ENCODE data around the gene SPOCK3. TPM values are rescaled to one million over a fixed set of nuclear protein-coding genes. Genes with fewer than 3 reads are reported as not detected.

The SPOCK3 gene
- total and polyA plus RNA-seq, 2 donors (not counting 3 experiments of a cell fraction or from before 2014, with no cell fraction given) = 0.10 TPM; not detected in 1

- Histone ChIP-seq H3K4me1 (ENCODE audit: control insufficient read depth, extremely low read depth, insufficient read depth, low read length) (no peaks in the 10 kb centered on the region), H3K9ac (replicated peaks; ENCODE audit: extremely low read depth, insufficient read depth, low read length) (no peak overlapping the region), H3K4me2 (ENCODE audit: insufficient read depth, low read length) (no peak overlapping the region), H3K9me3 (replicated peaks; ENCODE audit: control insufficient read depth, insufficient read depth, low read length) (no peaks in the 10 kb centered on the region), H3K36me3 (ENCODE audit: control insufficient read depth in 2 of 2, extremely low read depth in 1 of 2, insufficient read depth in 2 of 2, low read length in 2 of 2) (no peaks in the 10 kb centered on the region), H3K27me3 (ENCODE audit: control insufficient read depth in 2 of 2, insufficient read depth in 2 of 2, low read length in 2 of 2) (no peaks in the 10 kb centered on the region), H3K79me2 (ENCODE audit: control insufficient read depth, insufficient read depth, low read length) (no peaks in the 10 kb centered on the region), H3K4me3 (replicated peaks in 1 of 3; ENCODE audit: insufficient read depth in 1 of 3, low read depth in 1 of 3, low read length in 3 of 3) (no peak overlapping the region), H4K20me1 (replicated peaks; ENCODE audit: control insufficient read depth, extremely low read depth, insufficient read depth, low read length) (no peaks in the 10 kb centered on the region), H2AFZ (ENCODE audit: low read depth, low read length) (peak overlapping the region; percentile 51), H3K27ac (ENCODE audit: insufficient read depth, low read depth, low read length) (no peak overlapping the region), H3K9me1 (replicated peaks; ENCODE audit: control insufficient read depth, extremely low read depth, insufficient read depth, low read length) (no peaks in the 10 kb centered on the region)
- DNase-seq (ENCODE audit: low read depth, low spot score) (no peak), FAIRE-seq (no peak)
- intact Hi-C loops (cut with micrococcal nuclease) = loop anchor here (5.0 kb wide), 1 partner anchor 856 kb away; no protein-coding TSS in a partner anchor
- no TSS peak for BruUV-seq (replicated peaks)
- POLR2A ChIA-PET = no interaction called here
- no peak for TF ChIP-seq GATA2 (IDR thresholded peaks at IDR 0.05; ENCODE audit: insufficient read depth, insufficient read length, low read depth, low read length)
- no peak for TF ChIP-seq MAX (IDR thresholded peaks at IDR 0.05; ENCODE audit: insufficient read depth, insufficient read length)
- TF ChIP-seq EZH2 (IDR thresholded peaks at IDR 0.05; ENCODE audit: borderline replicate concordance, low read depth, low read length, severe bottlenecking) = no peak
- no peak for TF ChIP-seq MYC (IDR thresholded peaks at IDR 0.05; ENCODE audit: low read depth, low read length)
- no peak for TF ChIP-seq POLR2A (IDR thresholded peaks at IDR 0.05; ENCODE audit: low read depth, low read length)
- TF ChIP-seq FOS (IDR thresholded peaks at IDR 0.05; ENCODE audit: borderline replicate concordance, insufficient read depth, low read length) = no peak
- TF ChIP-seq POLR2AphosphoS5 (IDR thresholded peaks at IDR 0.05; ENCODE audit: insufficient read depth, low read depth, low read length) = no peak
- TF ChIP-seq JUN (IDR thresholded peaks at IDR 0.05; ENCODE audit: borderline replicate concordance, insufficient read depth, insufficient read length, low read depth) = no peak
- TF ChIP-seq CTCF (IDR thresholded peaks at IDR 0.05; ENCODE audit: extremely low read depth in 1 of 2, insufficient read depth in 1 of 2, low read depth in 1 of 2, low read length in 2 of 2) = no peak
- CTCF ChIA-PET = interaction anchor here (1.0 to 2.2 kb wide), 8 partner anchors 7 to 1130 kb away, joined by 4 to 18 read pairs (median 9); partner anchors contain the start of gene SPOCK3
- dilution Hi-C loops (cut with MboI; ENCODE audit: extremely low pct_ligation_motif_present, low sequenced_read_pairs) = no loop called here
Observed at GRCh38 chr4:167023364-167023925, 210.8 kb downstream of the SPOCK3 start.
